Measurements from ENCODE around the gene PPP1R8.

The PPP1R8 gene

GRCh38 chr1:27894521-27894920 is 63.9 kb downstream of the PPP1R8 start:
- DNase-seq (ENCODE audit: low read depth) = no peak
